Bronchial epithelial cell (primary cell): ENCODE measurements around the gene ENTPD8. TPM values are rescaled to one million over a fixed set of nuclear protein-coding genes. Genes with fewer than 3 reads are reported as not detected.

Source experiments
- DNase-seq: peaks from one replicate; pipeline ENCODE4 v3.0.0-alpha.2; 2010; ENCODE audit warnings: low read depth
- FAIRE-seq: peaks from 2 replicates; lab custom pipeline; 2011; peaks lifted over from hg19 to GRCh38; lab: Jason Lieb, UNC
- H3K27me3 ChIP-seq: 2 replicates; pipeline ENCODE4 v1.5.1; 2011; ENCODE audit warnings: low read length; ENCODE audit not compliant: control insufficient read depth, insufficient read depth
- H3K36me3 ChIP-seq: 2 replicates; pipeline ENCODE4 v1.5.1; 2011; ENCODE audit warnings: low read length; ENCODE audit not compliant: control insufficient read depth, insufficient read depth
- H3K4me3 ChIP-seq: 2 replicates; pipeline ENCODE4 v1.5.1; 2011; ENCODE audit warnings: mild to moderate bottlenecking, low read depth, low read length, control low read depth
- total RNA-seq: library from RNA; depleted of rRNA; stranded (reverse); fragments of >200 nt; gene quantifications from 2 replicates; pipeline ENCODE4 v1.2.1, GENCODE V29; 2014
- TF ChIP-seq, protein P1 (sequence below): IDR thresholded peaks from 2 replicates; pipeline ENCODE4 v1.5.1; 2011; ENCODE audit warnings: mild to moderate bottlenecking, moderate library complexity, low read length, control low read depth, inconsistent platforms; ENCODE audit not compliant: insufficient read depth, severe bottlenecking

The ENTPD8 gene
- total RNA-seq, 1 donor from 2014 or later: not detected

DNA sequence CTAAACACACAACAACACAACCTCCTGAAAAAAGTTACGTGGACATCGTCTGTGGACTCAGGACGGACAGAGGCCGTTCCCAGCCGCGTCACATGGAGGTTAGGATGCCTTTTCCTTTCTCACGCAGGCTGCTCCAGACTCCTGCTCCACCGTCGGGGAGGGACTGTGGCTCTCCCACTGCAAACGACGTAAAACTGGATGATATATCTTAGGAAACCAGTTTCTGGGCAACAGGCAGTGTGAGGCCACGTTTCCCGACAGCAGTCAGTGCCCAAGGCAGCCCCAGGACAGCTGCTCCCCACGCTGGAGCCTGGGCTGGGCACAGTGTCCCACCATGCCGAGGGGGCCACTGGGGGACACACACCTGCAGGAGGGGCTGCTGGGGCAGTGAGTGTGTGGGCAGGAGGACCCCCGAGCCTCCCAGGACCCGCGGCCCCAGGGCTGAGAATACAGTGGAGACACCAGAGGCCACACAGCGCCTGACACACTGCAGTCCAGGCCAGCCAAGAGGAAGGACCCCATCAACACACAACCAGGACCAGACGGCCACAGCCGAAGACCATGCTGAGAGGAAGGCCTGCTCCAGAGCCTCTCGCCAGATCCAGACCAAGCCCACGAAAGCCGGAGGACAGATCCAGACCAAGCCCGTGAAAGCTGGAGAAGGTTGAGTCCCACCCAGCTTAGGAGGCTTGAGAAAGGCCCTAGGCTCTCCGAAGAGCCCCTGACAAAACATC, 44.4 kb downstream of the ENTPD8 start:
- no peaks in the 10 kb centered on the region for H3K36me3 ChIP-seq
- FAIRE-seq: peak; percentile 55
- no peak for DNase-seq
- no peaks in the 10 kb centered on the region for H3K27me3 ChIP-seq
- TF ChIP-seq, protein P1, sequence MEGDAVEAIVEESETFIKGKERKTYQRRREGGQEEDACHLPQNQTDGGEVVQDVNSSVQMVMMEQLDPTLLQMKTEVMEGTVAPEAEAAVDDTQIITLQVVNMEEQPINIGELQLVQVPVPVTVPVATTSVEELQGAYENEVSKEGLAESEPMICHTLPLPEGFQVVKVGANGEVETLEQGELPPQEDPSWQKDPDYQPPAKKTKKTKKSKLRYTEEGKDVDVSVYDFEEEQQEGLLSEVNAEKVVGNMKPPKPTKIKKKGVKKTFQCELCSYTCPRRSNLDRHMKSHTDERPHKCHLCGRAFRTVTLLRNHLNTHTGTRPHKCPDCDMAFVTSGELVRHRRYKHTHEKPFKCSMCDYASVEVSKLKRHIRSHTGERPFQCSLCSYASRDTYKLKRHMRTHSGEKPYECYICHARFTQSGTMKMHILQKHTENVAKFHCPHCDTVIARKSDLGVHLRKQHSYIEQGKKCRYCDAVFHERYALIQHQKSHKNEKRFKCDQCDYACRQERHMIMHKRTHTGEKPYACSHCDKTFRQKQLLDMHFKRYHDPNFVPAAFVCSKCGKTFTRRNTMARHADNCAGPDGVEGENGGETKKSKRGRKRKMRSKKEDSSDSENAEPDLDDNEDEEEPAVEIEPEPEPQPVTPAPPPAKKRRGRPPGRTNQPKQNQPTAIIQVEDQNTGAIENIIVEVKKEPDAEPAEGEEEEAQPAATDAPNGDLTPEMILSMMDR: no peak
- H3K4me3 ChIP-seq: no peak overlapping the region

DNA sequence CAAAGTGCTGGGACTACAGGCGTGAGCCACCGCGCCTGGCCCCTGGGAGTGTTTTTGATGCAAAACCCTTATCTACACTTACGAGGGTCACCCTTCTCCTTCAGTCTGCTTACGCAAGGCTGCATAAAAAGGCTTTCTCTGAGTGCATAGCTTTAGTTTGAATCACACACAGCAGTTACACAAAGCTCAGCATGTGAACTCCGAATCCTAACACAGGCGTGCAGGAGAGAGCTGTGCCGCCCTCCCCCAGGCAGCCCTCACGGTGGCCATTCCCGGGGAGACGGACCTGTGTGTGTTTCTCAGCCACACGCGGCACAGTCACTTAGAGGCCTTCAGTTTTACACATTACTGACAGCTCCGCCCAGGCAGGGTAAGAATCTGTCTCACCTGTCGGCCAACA, 44.9 kb downstream of the ENTPD8 start:
- Histone ChIP-seq H3K4me3 (no peak overlapping the region), H3K36me3 (no peaks in the 10 kb centered on the region), H3K27me3 (no peaks in the 10 kb centered on the region)
- TF ChIP-seq, protein P1: no peak
- no peak for FAIRE-seq
- peak; percentile 21 for DNase-seq

DNA sequence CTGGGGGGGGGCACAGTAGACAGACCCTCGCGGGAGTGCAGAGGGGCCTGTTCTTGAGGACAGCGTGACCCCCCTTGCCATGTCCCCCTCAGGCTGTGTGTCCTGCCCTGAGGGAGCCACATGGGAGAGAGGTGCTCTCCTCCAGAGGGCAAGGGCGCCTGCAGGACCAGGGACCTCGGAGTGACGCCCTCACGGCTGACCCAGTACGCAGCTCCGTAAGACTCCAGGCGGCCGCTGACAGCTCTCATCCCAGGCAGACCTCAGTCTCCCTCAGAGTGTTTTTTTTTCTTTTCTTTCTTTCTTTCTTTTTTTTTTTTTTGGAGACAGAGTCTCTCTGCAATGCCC, 45.5 kb downstream of the ENTPD8 start:
- no peak for DNase-seq
- H3K4me3 ChIP-seq: no peak overlapping the region
- H3K27me3 ChIP-seq: no peaks in the 10 kb centered on the region
- FAIRE-seq: no peak
- no peaks in the 10 kb centered on the region for H3K36me3 ChIP-seq
- TF ChIP-seq, protein P1: no peak

DNA sequence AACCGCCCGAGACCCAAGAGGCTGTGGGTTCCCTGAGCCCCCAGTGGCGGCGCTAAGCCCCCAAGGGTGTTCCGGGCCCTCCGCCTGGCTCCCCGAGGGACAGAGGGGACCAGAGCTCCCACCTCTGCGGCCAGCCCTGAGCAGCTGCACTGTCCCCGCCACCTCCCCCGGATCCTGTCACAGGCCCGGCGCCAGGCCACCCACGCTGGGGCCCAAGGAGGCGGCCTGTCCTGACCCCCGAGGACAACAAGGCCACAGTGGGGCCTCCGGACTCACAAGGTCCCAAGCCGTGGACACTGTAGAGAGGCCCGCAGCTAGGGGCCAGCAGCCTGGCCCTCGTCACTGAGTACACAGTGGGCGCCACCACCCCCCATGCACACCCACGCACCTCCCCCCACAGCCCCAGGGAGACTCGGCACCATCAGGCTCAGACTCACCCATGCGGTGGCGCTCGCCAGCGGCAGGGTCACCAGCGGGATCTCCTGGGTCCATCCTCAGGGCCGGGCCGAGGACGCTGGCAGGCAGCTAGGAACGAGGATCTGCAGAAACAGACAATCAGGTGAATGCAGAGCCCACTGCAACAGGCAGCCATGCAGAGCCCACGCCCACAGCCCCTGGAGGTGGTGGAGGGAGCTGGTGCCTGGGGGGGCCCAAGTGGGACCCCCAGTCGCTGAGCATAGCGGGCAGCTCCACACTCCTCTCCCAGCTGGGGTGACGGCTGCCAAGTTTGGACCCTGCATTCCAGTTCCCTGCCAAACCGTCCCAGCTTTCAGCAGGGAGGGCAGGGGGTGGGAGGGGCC, 46.1 kb downstream of the ENTPD8 start:
- no peak for FAIRE-seq

DNA sequence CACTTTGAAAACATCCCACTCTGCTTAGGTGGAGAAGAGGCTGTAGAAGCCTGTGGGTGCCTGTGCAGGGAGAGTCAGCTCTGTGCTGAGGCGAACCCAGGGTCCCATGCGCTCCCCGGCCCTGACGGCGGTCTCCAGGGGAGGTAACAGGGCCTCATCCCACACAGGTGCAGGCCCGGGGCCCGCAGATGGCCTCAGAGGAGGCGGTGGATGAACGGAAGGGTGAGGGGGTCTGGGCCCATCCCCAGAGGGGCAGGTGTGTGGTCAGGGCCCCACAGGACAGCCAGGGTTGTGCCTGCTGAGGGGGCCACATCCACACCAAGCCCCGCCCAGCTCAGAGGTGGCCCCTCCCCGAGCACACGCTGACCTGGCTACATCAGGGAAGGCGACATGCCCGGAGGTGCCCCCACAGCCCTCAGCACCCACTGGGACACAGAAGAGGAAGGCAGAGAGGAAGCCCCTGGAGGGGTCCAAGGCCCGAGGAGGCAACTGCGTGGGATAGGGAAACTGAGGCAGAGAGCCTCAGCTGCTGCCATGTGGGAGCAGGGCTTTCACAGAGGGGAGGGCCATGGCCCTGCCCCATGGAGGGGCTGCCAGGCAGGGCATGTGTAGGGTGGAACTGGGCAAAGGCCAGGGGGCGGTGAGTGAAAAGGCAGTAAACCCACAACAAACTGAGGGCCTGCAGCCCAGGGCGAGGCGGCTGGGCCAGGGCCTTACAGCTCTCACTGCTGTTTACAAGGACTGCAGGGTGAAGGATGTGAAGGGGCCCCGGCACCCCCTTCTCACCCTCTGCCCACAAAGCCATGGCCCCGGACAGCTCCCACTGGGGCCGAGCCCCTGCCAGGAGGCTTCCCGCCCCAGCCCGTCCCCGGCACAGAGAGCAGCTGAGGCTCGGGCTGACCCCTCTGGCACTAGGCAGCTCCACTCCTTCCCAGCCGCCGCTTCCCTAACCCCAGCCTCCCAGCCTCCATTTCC, 47.7 kb downstream of the ENTPD8 start:
- Histone ChIP-seq H3K36me3 (no peaks in the 10 kb centered on the region), H3K27me3 (no peaks in the 10 kb centered on the region)
- no peak for FAIRE-seq

More for the DNA sequence above, 46.1 kb downstream of the ENTPD8 start:
- Histone ChIP-seq H3K36me3 (no peaks in the 10 kb centered on the region), H3K4me3 (no peak overlapping the region), H3K27me3 (no peaks in the 10 kb centered on the region)
- TF ChIP-seq, protein P1: no peak
- DNase-seq: no peak

More for the DNA sequence above, 47.7 kb downstream of the ENTPD8 start:
- DNase-seq: no peak
- no peak overlapping the region for H3K4me3 ChIP-seq
- TF ChIP-seq, protein P1: no peak
